Stomach (tissue), 4 donors: ENCODE results near the gene TOMM40L.

Experiments
- EP300 ChIP-seq: sonication (generic); formaldehyde crosslinking; IDR thresholded peaks from one replicate; pipeline ENCODE4 v1.6.1; 2017; ENCODE audit warnings: antibody characterized with exemption
- POLR2A ChIP-seq, 4 donors: fragments of 450-650 bp; IDR thresholded peaks; one replicate each; pipeline ENCODE4 v1.6.1; 2016; ENCODE audit warnings: antibody characterized with exemption in 4 of 4, control low read depth in 2 of 4, mild to moderate bottlenecking in 1 of 4, moderate library complexity in 1 of 4
- POLR2AphosphoS5 ChIP-seq, 3 donors: sonication (generic); formaldehyde crosslinking; IDR thresholded peaks; one replicate each; pipeline ENCODE4 v1.6.1; 2016; ENCODE audit warnings: antibody characterized with exemption in 3 of 3
- TF ChIP-seq, protein P1 (sequence below), 7 experiments: fragments of 450-650 bp in 4 of 7; fragments of 200-600 bp in 3 of 7; sonication (generic) in 3 of 7; IDR thresholded peaks; one replicate each; pipeline ENCODE4 v1.5.1; 2016 to 2019; ENCODE audit warnings: antibody characterized with exemption in 7 of 7, control low read depth in 2 of 7, mild to moderate bottlenecking in 1 of 7

GRCh38 chr1:161225534-161226319 is at the start of gene TOMM40L:
- TF ChIP-seq POLR2AphosphoS5 (IDR thresholded peaks at IDR 0.05) (peak in 1 of 3 donors; percentile 79), EP300 (no peak), POLR2A (IDR thresholded peaks at IDR 0.05) (no peak)
- TF ChIP-seq, protein P1, sequence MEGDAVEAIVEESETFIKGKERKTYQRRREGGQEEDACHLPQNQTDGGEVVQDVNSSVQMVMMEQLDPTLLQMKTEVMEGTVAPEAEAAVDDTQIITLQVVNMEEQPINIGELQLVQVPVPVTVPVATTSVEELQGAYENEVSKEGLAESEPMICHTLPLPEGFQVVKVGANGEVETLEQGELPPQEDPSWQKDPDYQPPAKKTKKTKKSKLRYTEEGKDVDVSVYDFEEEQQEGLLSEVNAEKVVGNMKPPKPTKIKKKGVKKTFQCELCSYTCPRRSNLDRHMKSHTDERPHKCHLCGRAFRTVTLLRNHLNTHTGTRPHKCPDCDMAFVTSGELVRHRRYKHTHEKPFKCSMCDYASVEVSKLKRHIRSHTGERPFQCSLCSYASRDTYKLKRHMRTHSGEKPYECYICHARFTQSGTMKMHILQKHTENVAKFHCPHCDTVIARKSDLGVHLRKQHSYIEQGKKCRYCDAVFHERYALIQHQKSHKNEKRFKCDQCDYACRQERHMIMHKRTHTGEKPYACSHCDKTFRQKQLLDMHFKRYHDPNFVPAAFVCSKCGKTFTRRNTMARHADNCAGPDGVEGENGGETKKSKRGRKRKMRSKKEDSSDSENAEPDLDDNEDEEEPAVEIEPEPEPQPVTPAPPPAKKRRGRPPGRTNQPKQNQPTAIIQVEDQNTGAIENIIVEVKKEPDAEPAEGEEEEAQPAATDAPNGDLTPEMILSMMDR (IDR thresholded peaks at IDR 0.05) = peak in 4 of 7 experiments; percentile 18 to 49 (median 35)
